HG03469 (cell line): ENCODE data around the gene ABCC5.
"Not testable (repeated sequence)": the region's sequence is repeated elsewhere in the genome, so short reads cannot be mapped to it uniquely, and the experiment has no call there.

Experiments
- ATAC-seq: cut with Tn5 transposase; IDR thresholded peaks from one replicate; pipeline ENCODE4 v1.9.1; 2021; ENCODE audit warnings: mild to moderate bottlenecking, moderate library complexity, moderate number of reproducible peaks; ENCODE audit not compliant: unreplicated experiment

ABCC5 gene

GRCh38 chr3:184016811-184017671 lies 643 bp downstream of the ABCC5 start:
- no peak for ATAC-seq

GRCh38 chr3:184016169-184016570 lies 1.5 kb downstream of the ABCC5 start:
- ATAC-seq, result no peak

GRCh38 chr3:184015381-184016019 lies 2.2 kb downstream of the ABCC5 start:
- ATAC-seq, result no peak

GRCh38 chr3:184011937-184012889 lies 5.5 kb downstream of the ABCC5 start:
- no peak for ATAC-seq

- ATAC-seq, result no peak
These were observed 6.3 kb downstream of the ABCC5 start for GRCh38 chr3:184011230-184011876.

GRCh38 chr3:184008161-184008560 lies 9.5 kb downstream of the ABCC5 start:
- no peak for ATAC-seq

- not testable (repeated sequence) for ATAC-seq
These were observed 10.4 kb downstream of the ABCC5 start for GRCh38 chr3:184007143-184007813.

- ATAC-seq, result no peak
These were observed 11.7 kb downstream of the ABCC5 start for GRCh38 chr3:184005941-184006507.

- ATAC-seq, result no peak
These were observed 13.2 kb downstream of the ABCC5 start for GRCh38 chr3:184004476-184004875.

- no peak for ATAC-seq
These were observed 14.3 kb downstream of the ABCC5 start for GRCh38 chr3:184003187-184003967.

- ATAC-seq, result no peak
These were observed 15.2 kb downstream of the ABCC5 start for GRCh38 chr3:184002469-184002868.

- no peak for ATAC-seq
These were observed 15.9 kb downstream of the ABCC5 start for GRCh38 chr3:184001761-184002160.

- ATAC-seq, result no peak
These were observed 26.3 kb downstream of the ABCC5 start for GRCh38 chr3:183991403-183991802.

GRCh38 chr3:183988216-183988790 lies 29.4 kb downstream of the ABCC5 start:
- no peak for ATAC-seq

GRCh38 chr3:183987000-183987600 lies 30.6 kb downstream of the ABCC5 start:
- ATAC-seq, result no peak

GRCh38 chr3:183984749-183985729 lies 32.6 kb downstream of the ABCC5 start:
- no peak for ATAC-seq

GRCh38 chr3:183984127-183984740 lies 33.5 kb downstream of the ABCC5 start:
- ATAC-seq, result no peak
